ENCODE data around the gene EME1. TPM values are rescaled to one million over a fixed set of nuclear protein-coding genes. Genes with fewer than 3 reads are reported as not detected.

EME1 gene
- total and polyA plus RNA-seq, 2 of the 13 experiments (the other 11 are each of a cell fraction or from before 2014, with no cell fraction given): 20.7 to 24.6 TPM

DNA sequence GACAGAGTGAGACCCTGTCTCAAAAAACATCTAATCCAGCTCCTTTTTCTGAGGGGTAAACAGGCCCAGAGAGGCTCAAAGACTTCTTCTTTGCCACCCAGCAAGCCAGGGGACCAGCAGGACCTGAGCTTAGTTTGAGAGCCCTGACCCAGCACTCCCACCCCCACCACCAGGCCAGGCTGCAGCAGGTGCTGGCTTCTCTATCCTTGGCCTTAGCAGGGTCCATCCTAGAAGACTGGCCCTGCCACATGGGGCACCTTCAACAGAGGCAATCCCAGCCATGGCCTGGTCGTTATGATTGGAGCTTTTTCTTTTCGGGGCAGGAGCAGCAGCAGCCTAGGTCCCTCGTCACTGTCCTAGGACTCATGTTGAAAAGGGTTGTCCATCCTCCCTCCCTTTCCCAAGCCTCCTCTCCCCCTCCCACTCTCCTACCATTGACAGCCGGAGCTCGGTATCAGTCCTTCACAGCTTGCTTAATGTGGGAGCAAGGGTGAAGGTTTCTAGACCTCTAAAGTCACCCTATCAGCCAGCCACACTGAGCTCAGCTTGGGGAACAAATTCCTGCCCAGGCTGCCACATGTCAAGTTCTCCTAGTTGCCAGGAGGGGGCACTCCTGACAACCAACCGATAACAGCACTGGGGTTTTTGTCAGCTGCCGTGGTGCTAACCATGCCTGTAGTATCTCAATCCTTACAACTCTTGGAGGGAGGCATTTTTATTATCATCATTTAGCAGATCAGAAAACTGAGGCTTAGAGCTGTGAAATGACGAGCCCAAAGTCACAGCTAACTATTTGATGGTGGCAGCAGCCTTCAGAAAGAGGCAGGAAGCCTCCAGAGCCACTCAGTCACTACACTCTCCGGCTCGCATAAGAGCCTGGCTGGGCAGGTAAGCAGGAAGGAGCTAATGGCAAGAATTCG is 11.2 kb upstream of the EME1 start (continued):
- TF ChIP-seq, protein P1, sequence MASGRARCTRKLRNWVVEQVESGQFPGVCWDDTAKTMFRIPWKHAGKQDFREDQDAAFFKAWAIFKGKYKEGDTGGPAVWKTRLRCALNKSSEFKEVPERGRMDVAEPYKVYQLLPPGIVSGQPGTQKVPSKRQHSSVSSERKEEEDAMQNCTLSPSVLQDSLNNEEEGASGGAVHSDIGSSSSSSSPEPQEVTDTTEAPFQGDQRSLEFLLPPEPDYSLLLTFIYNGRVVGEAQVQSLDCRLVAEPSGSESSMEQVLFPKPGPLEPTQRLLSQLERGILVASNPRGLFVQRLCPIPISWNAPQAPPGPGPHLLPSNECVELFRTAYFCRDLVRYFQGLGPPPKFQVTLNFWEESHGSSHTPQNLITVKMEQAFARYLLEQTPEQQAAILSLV (CRISPR knock-in tag; IDR thresholded peaks at IDR 0.05; ENCODE audit: borderline replicate concordance): peak; percentile 33; the same call in 1 of the 2 replicates
- TF ChIP-seq, protein P2, sequence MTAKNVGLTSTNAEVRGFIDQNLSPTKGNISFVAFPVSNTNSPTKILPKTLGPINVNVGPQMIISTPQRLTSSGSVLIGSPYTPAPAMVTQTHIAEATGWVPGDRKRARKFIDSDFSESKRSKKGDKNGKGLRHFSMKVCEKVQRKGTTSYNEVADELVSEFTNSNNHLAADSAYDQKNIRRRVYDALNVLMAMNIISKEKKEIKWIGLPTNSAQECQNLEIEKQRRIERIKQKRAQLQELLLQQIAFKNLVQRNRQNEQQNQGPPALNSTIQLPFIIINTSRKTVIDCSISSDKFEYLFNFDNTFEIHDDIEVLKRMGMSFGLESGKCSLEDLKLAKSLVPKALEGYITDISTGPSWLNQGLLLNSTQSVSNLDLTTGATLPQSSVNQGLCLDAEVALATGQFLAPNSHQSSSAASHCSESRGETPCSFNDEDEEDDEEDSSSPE (CRISPR knock-in tag; IDR thresholded peaks at IDR 0.05): 0 out of 2 replicates have a peak, but pooled peaks have one; percentile 16
- peak; percentile 37; the same call in 1 of the 2 replicates for TF ChIP-seq FOXA3 (CRISPR knock-in tag; IDR thresholded peaks at IDR 0.05)
- TF ChIP-seq FOXO1 (CRISPR knock-in tag; IDR thresholded peaks at IDR 0.05): peak; percentile 61; the same call in 1 of the 2 replicates
- TF ChIP-seq SRSF9 (IDR thresholded peaks at IDR 0.05; ENCODE audit: borderline replicate concordance, insufficient read depth, low read depth, low read length, poor library complexity, severe bottlenecking): no peak
- TF ChIP-seq ZNF331 (CRISPR knock-in tag; IDR thresholded peaks at IDR 0.05): peak; percentile 82
- TF ChIP-seq ZFP1 (CRISPR knock-in tag; IDR thresholded peaks at IDR 0.05): no peak
- TF ChIP-seq, protein P3, sequence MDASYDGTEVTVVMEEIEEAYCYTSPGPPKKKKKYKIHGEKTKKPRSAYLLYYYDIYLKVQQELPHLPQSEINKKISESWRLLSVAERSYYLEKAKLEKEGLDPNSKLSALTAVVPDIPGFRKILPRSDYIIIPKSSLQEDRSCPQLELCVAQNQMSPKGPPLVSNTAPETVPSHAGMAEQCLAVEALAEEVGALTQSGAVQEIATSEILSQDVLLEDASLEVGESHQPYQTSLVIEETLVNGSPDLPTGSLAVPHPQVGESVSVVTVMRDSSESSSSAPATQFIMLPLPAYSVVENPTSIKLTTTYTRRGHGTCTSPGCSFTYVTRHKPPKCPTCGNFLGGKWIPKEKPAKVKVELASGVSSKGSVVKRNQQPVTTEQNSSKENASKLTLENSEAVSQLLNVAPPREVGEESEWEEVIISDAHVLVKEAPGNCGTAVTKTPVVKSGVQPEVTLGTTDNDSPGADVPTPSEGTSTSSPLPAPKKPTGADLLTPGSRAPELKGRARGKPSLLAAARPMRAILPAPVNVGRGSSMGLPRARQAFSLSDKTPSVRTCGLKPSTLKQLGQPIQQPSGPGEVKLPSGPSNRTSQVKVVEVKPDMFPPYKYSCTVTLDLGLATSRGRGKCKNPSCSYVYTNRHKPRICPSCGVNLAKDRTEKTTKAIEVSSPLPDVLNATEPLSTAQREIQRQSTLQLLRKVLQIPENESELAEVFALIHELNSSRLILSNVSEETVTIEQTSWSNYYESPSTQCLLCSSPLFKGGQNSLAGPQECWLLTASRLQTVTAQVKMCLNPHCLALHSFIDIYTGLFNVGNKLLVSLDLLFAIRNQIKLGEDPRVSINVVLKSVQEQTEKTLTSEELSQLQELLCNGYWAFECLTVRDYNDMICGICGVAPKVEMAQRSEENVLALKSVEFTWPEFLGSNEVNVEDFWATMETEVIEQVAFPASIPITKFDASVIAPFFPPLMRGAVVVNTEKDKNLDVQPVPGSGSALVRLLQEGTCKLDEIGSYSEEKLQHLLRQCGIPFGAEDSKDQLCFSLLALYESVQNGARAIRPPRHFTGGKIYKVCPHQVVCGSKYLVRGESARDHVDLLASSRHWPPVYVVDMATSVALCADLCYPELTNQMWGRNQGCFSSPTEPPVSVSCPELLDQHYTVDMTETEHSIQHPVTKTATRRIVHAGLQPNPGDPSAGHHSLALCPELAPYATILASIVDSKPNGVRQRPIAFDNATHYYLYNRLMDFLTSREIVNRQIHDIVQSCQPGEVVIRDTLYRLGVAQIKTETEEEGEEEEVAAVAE (CRISPR knock-in tag; IDR thresholded peaks at IDR 0.05; ENCODE audit: borderline replicate concordance): peak; percentile 68; the same call in 1 of the 2 replicates
- TF ChIP-seq ZBTB20 (CRISPR knock-in tag; IDR thresholded peaks at IDR 0.05; ENCODE audit: borderline replicate concordance, low read depth): no peak
- no peak for TF ChIP-seq BRCA1 (CRISPR knock-in tag; IDR thresholded peaks at IDR 0.05)
- TF ChIP-seq, protein P4, sequence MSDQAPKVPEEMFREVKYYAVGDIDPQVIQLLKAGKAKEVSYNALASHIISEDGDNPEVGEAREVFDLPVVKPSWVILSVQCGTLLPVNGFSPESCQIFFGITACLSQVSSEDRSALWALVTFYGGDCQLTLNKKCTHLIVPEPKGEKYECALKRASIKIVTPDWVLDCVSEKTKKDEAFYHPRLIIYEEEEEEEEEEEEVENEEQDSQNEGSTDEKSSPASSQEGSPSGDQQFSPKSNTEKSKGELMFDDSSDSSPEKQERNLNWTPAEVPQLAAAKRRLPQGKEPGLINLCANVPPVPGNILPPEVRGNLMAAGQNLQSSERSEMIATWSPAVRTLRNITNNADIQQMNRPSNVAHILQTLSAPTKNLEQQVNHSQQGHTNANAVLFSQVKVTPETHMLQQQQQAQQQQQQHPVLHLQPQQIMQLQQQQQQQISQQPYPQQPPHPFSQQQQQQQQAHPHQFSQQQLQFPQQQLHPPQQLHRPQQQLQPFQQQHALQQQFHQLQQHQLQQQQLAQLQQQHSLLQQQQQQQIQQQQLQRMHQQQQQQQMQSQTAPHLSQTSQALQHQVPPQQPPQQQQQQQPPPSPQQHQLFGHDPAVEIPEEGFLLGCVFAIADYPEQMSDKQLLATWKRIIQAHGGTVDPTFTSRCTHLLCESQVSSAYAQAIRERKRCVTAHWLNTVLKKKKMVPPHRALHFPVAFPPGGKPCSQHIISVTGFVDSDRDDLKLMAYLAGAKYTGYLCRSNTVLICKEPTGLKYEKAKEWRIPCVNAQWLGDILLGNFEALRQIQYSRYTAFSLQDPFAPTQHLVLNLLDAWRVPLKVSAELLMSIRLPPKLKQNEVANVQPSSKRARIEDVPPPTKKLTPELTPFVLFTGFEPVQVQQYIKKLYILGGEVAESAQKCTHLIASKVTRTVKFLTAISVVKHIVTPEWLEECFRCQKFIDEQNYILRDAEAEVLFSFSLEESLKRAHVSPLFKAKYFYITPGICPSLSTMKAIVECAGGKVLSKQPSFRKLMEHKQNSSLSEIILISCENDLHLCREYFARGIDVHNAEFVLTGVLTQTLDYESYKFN (CRISPR knock-in tag; conservative IDR thresholded peaks at IDR 0.05): no peak
- peak; percentile 57 for TF ChIP-seq KAT8 (CRISPR knock-in tag; IDR thresholded peaks at IDR 0.05)
- TF ChIP-seq, protein P5, sequence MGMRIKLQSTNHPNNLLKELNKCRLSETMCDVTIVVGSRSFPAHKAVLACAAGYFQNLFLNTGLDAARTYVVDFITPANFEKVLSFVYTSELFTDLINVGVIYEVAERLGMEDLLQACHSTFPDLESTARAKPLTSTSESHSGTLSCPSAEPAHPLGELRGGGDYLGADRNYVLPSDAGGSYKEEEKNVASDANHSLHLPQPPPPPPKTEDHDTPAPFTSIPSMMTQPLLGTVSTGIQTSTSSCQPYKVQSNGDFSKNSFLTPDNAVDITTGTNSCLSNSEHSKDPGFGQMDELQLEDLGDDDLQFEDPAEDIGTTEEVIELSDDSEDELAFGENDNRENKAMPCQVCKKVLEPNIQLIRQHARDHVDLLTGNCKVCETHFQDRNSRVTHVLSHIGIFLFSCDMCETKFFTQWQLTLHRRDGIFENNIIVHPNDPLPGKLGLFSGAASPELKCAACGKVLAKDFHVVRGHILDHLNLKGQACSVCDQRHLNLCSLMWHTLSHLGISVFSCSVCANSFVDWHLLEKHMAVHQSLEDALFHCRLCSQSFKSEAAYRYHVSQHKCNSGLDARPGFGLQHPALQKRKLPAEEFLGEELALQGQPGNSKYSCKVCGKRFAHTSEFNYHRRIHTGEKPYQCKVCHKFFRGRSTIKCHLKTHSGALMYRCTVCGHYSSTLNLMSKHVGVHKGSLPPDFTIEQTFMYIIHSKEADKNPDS (CRISPR knock-in tag; IDR thresholded peaks at IDR 0.05): no peak
